ENCODE data around the gene DLL1. TPM values are rescaled to one million over a fixed set of nuclear protein-coding genes. Genes with fewer than 3 reads are reported as not detected.
"Not testable (repeated sequence)": the region's sequence is repeated elsewhere in the genome, so short reads cannot be mapped to it uniquely, and the experiment has no call there.

The DLL1 gene
- total RNA-seq (2014; rRNA removed; shearing (Covaris generic)), result 2.4 and 2.7 TPM in 2 replicates

GRCh38 chr6:170290296-170291128 lies at the start of gene DLL1:
TSS of gene DLL1 (minus strand) at chr6:170291078. CDS start at chr6:170290139, 939 bp downstream.
- peak; percentile 62 for DNase-seq (ENCODE audit: low read depth)

GRCh38 chr6:170335199-170335598 lies 44.3 kb upstream of the DLL1 start:
- not testable (repeated sequence) for DNase-seq (ENCODE audit: low read depth)

- no peak for DNase-seq (ENCODE audit: low read depth)
These were observed 38.4 kb upstream of the DLL1 start for GRCh38 chr6:170329321-170329720.

GRCh38 chr6:170317718-170318117 lies 26.8 kb upstream of the DLL1 start:
- no peak for DNase-seq (ENCODE audit: low read depth)

- no peak for DNase-seq (ENCODE audit: low read depth)
These were observed 26.2 kb upstream of the DLL1 start for GRCh38 chr6:170317076-170317475.

- DNase-seq (ENCODE audit: low read depth), result peak; percentile 68
These were observed 25.2 kb upstream of the DLL1 start for GRCh38 chr6:170316071-170316470.

GRCh38 chr6:170314983-170315382 lies 24.1 kb upstream of the DLL1 start:
- DNase-seq (ENCODE audit: low read depth), result no peak

GRCh38 chr6:170313716-170314295 lies 22.9 kb upstream of the DLL1 start:
- DNase-seq (ENCODE audit: low read depth), result no peak

GRCh38 chr6:170312876-170313275 lies 22.0 kb upstream of the DLL1 start:
- no peak for DNase-seq (ENCODE audit: low read depth)

GRCh38 chr6:170311696-170312095 lies 20.8 kb upstream of the DLL1 start:
- DNase-seq (ENCODE audit: low read depth), result no peak

- no peak for DNase-seq (ENCODE audit: low read depth)
These were observed 17.9 kb upstream of the DLL1 start for GRCh38 chr6:170308761-170309160.

GRCh38 chr6:170307080-170307545 lies 16.2 kb upstream of the DLL1 start:
- no peak for DNase-seq (ENCODE audit: low read depth)

- peak; percentile 95 for DNase-seq (ENCODE audit: low read depth)
These were observed 15.6 kb upstream of the DLL1 start, which contains the start of gene FAM120B for GRCh38 chr6:170306324-170307079. TSS of gene FAM120B (plus strand) at chr6:170306758. CDS start at chr6:170317391, 10,633 bp downstream.

GRCh38 chr6:170305805-170306323 lies 15.0 kb upstream of the DLL1 start:
- no peak for DNase-seq (ENCODE audit: low read depth)

GRCh38 chr6:170301184-170301583 lies 10.3 kb upstream of the DLL1 start:
- DNase-seq (ENCODE audit: low read depth), result no peak

GRCh38 chr6:170298688-170299087 lies 7.8 kb upstream of the DLL1 start:
- no peak for DNase-seq (ENCODE audit: low read depth)

- no peak for DNase-seq (ENCODE audit: low read depth)
These were observed 6.9 kb upstream of the DLL1 start for GRCh38 chr6:170297576-170298330.

- no peak for DNase-seq (ENCODE audit: low read depth)
These were observed 6.1 kb upstream of the DLL1 start for GRCh38 chr6:170296746-170297575.

GRCh38 chr6:170296423-170296745 lies 5.5 kb upstream of the DLL1 start:
- DNase-seq (ENCODE audit: low read depth), result no peak

Measured in RPMI7951 (cell line).